ENCODE data around the gene GNG12.

GRCh38 chr1:67743072-67743725, 90.1 kb downstream of the GNG12 start:
- TF ChIP-seq GATA2 (IDR thresholded peaks at IDR 0.05; ENCODE audit: low read depth, low read length): no peak
- TF ChIP-seq GATA3 (IDR thresholded peaks at IDR 0.05; ENCODE audit: low read depth, low read length): no peak

Measured in SH-SY5Y (cell line).